SK-N-SH (cell line): Measurements from ENCODE around the gene ABCG5. TPM values are rescaled to one million over a fixed set of nuclear protein-coding genes. Genes with fewer than 3 reads are reported as not detected.

Experiments used
- CTCF ChIA-PET: fragments of 300-600, 350-600 bp; formaldehyde crosslinking; extraction: SDS; loops from one replicate; lab custom pipeline; 2021; lab: Yijun Ruan, JAX
- POLR2A ChIA-PET: fragments of 350-600 bp; sonication (Branson Sonifier 250); formaldehyde crosslinking; extraction: SDS; loops from one replicate; lab custom pipeline; 2020; ENCODE audit warnings: antibody characterized with exemption, inconsistent platforms; lab: Yijun Ruan, JAX
- DNase-seq: peaks from one replicate; pipeline ENCODE4 v3.0.0; 2012
- H2AFZ ChIP-seq: fragments of 200-600 bp; sonication (generic); 2 replicates; pipeline ENCODE4 v1.8.1; 2016; ENCODE audit warnings: antibody characterized with exemption, mild to moderate bottlenecking, low read depth
- H3F3A ChIP-seq: fragments of 200-600 bp; sonication (generic); replicated peaks from 2 replicates; pipeline ENCODE3; 2016; ENCODE audit warnings: antibody characterized with exemption, mild to moderate bottlenecking; ENCODE audit not compliant: insufficient read depth
- H3K27ac ChIP-seq, 2 experiments: fragments of 200-500 bp in 1 of 2; fragments of 200-600 bp in 1 of 2; sonication (Bioruptor generic) in 1 of 2; sonication (generic), shearing (Covaris generic) in 1 of 2; 2 replicates each; pipeline versions ENCODE4 v1.5.1 to v1.6.1; 2014 to 2016; ENCODE audit warnings: low read depth in 2 of 2, inconsistent platforms in 1 of 2, low read length in 1 of 2, mild to moderate bottlenecking in 1 of 2, mixed read lengths in 1 of 2
- H3K27me3 ChIP-seq: fragments of 200-600 bp; sonication (generic), shearing (Covaris generic); 2 replicates; pipeline ENCODE4 v1.6.1; 2016; ENCODE audit warnings: mixed run types; ENCODE audit not compliant: insufficient read depth
- H3K36me3 ChIP-seq, 2 experiments: fragments of 200-500 bp in 1 of 2; fragments of 200-600 bp in 1 of 2; sonication (Bioruptor generic) in 1 of 2; sonication (generic) in 1 of 2; replicated peaks in 1 of 2; 2 replicates each; pipeline versions ENCODE3 to v1.5.1; 2014 to 2016; ENCODE audit warnings: low read length in 1 of 2, mild to moderate bottlenecking in 1 of 2; ENCODE audit not compliant: insufficient read depth in 2 of 2, control insufficient read depth in 1 of 2
- H3K4me1 ChIP-seq, 2 experiments: fragments of 200-500 bp in 1 of 2; fragments of 200-600 bp in 1 of 2; sonication (Bioruptor generic) in 1 of 2; sonication (generic), shearing (Covaris generic) in 1 of 2; 2 replicates each; pipeline versions ENCODE4 v1.5.1 to v1.6.1; 2014 to 2016; ENCODE audit warnings: low read depth in 1 of 2, low read length in 1 of 2, mixed run types in 1 of 2; ENCODE audit not compliant: insufficient read depth in 2 of 2, control insufficient read depth in 1 of 2
- H3K4me2 ChIP-seq: fragments of 200-600 bp; sonication (generic), shearing (Covaris generic); 2 replicates; pipeline ENCODE4 v1.6.1; 2017; ENCODE audit warnings: mixed run types
- H3K4me3 ChIP-seq, 2 experiments: fragments of 200-500 bp in 1 of 2; fragments of 200-600 bp in 1 of 2; sonication (Bioruptor generic) in 1 of 2; sonication (generic), shearing (Covaris generic) in 1 of 2; 2 replicates each; pipeline versions ENCODE4 v1.5.1 to v1.8.1; 2014 to 2016; ENCODE audit warnings: low read depth in 2 of 2, inconsistent platforms in 1 of 2, low read length in 1 of 2, mild to moderate bottlenecking in 1 of 2, mixed read lengths in 1 of 2, moderate library complexity in 1 of 2
- H3K79me2 ChIP-seq: fragments of 200-600 bp; sonication (generic); 2 replicates; pipeline ENCODE4 v1.8.1; 2017; ENCODE audit warnings: mild to moderate bottlenecking; ENCODE audit not compliant: insufficient read depth
- H3K9ac ChIP-seq: fragments of 200-600 bp; sonication (generic); 2 replicates; pipeline ENCODE4 v1.6.1; 2017; ENCODE audit warnings: mixed run types
- H3K9me2 ChIP-seq: fragments of 200-600 bp; sonication (generic); 2 replicates; pipeline ENCODE4 v1.6.1; 2017; ENCODE audit warnings: mixed run types
- H3K9me3 ChIP-seq: fragments of 200-600 bp; sonication (generic); 2 replicates; pipeline ENCODE4 v1.6.1; 2017; ENCODE audit warnings: mixed run types, mild to moderate bottlenecking, moderate library complexity
- H4K20me1 ChIP-seq: fragments of 200-600 bp; sonication (generic); 2 replicates; pipeline ENCODE4 v1.6.1; 2017; ENCODE audit warnings: mild to moderate bottlenecking, mixed run types; ENCODE audit not compliant: insufficient read depth
- ELF1 ChIP-seq: IDR thresholded peaks from 2 replicates; pipeline ENCODE4 v1.4.0; 2012
- FOXJ3 ChIP-seq: sonication (generic); formaldehyde crosslinking; IDR thresholded peaks from 2 replicates; pipeline ENCODE4 v1.5.1; 2020; ENCODE audit warnings: mild to moderate bottlenecking, missing genetic modification reagents
- GABPA ChIP-seq: IDR thresholded peaks from 2 replicates; pipeline ENCODE4 v1.4.0; 2012; ENCODE audit warnings: low read depth, mild to moderate bottlenecking
- MEF2A ChIP-seq: IDR thresholded peaks from 2 replicates; pipeline ENCODE4 v1.4.0; 2012; ENCODE audit warnings: low read depth, borderline replicate concordance
- RAD21 ChIP-seq: IDR thresholded peaks from 2 replicates; pipeline ENCODE4 v1.6.1; 2012; ENCODE audit warnings: mild to moderate bottlenecking, low read length
- RCOR1 ChIP-seq: fragments of 150-350 bp; IDR thresholded peaks from 2 replicates; pipeline ENCODE4 v1.6.1; 2017; ENCODE audit warnings: antibody characterized with exemption, low read length
- USF2 ChIP-seq: fragments of 150-350 bp; IDR thresholded peaks from 2 replicates; pipeline ENCODE4 v1.6.1; 2017; ENCODE audit warnings: antibody characterized with exemption, low read length, low read depth, borderline replicate concordance
- WGBS: methylation state at CpG from one replicate; pipeline ENCODE4 v1.1.6; 2017; ENCODE audit warnings: low lambda C conversion rate; 5-methylcytosine and 5-hydroxymethylcytosine counted together
- polyA plus RNA-seq, 3 experiments: library from polyadenylated mRNA; depleted of rRNA; stranded (reverse); fragments of >200 nt; gene quantifications; 2 replicates each; pipeline ENCODE4 v1.2.3, GENCODE V29; 2012
- TF ChIP-seq, protein P1 (sequence below): IDR thresholded peaks from 2 replicates; pipeline ENCODE4 v1.4.0; 2012; ENCODE audit warnings: low read depth, borderline replicate concordance

The ABCG5 gene
- polyA plus RNA-seq, 1 of the 3 experiments (the other 2 are of a cell fraction) = not detected

DNA sequence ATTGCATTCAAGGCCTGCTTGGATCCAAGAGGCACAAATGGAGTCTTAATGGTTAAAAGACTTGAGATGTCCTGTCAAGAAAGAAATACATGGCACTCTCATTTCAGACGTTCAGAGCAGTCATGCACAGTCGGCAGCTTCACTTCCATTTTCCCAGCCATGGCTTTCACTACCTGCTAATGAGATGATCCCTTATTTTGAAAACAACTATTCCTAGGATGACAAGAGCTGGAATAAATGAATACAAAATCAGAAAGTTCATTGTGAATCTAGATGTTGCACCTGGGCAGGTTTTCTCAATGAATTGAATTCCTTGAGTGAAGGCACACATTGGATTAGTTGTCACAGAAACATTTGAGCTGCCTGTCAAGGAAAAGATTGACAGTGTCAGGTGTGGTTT, 25.7 kb downstream of the ABCG5 start:
- Histone ChIP-seq H3K9me2 (no peaks in the 10 kb centered on the region), H4K20me1 (no peaks in the 10 kb centered on the region), H2AFZ (no peak overlapping the region), H3K27ac (no peak overlapping the region), H3K36me3 (peaks cover 5 to 22% of the 10 kb centered on the region in 2 experiments), H3K4me1 (peaks cover 0 to 4% of the 10 kb centered on the region in 2 experiments; a peak in 2 of 4 replicates), H3K79me2 (no peaks in the 10 kb centered on the region), H3K9ac (no peak overlapping the region), H3F3A (no peaks in the 10 kb centered on the region), H3K4me2 (no peak overlapping the region), H3K27me3 (no peaks in the 10 kb centered on the region), H3K4me3 (no peak overlapping the region), H3K9me3 (no peaks in the 10 kb centered on the region)
- DNase-seq = no peak
- WGBS = 86% methylated on average over 2 of the region's 2 CpGs
- CTCF ChIA-PET = no interaction called here
- TF ChIP-seq GABPA (no peak), USF2 (no peak), FOXJ3 (CRISPR knock-in tag) (no peak), MEF2A (no peak), ELF1 (no peak)
- TF ChIP-seq, protein P1, sequence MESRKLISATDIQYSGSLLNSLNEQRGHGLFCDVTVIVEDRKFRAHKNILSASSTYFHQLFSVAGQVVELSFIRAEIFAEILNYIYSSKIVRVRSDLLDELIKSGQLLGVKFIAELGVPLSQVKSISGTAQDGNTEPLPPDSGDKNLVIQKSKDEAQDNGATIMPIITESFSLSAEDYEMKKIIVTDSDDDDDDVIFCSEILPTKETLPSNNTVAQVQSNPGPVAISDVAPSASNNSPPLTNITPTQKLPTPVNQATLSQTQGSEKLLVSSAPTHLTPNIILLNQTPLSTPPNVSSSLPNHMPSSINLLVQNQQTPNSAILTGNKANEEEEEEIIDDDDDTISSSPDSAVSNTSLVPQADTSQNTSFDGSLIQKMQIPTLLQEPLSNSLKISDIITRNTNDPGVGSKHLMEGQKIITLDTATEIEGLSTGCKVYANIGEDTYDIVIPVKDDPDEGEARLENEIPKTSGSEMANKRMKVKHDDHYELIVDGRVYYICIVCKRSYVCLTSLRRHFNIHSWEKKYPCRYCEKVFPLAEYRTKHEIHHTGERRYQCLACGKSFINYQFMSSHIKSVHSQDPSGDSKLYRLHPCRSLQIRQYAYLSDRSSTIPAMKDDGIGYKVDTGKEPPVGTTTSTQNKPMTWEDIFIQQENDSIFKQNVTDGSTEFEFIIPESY = no peak
- POLR2A ChIA-PET = no interaction called here

- no peaks in the 10 kb centered on the region for H3F3A ChIP-seq
- H3K27me3 ChIP-seq = no peaks in the 10 kb centered on the region
- TF ChIP-seq RAD21 (no peak), RCOR1 (no peak), USF2 (no peak)
- H3K27ac ChIP-seq = no peak overlapping the region
- peaks cover 8 to 22% of the 10 kb centered on the region in 2 experiments for H3K36me3 ChIP-seq
- no peaks in the 10 kb centered on the region for H3K9me2 ChIP-seq
- no peak for DNase-seq
- POLR2A ChIA-PET = no interaction called here
- H3K79me2 ChIP-seq = no peaks in the 10 kb centered on the region
- H3K9ac ChIP-seq = no peak overlapping the region
- no peaks in the 10 kb centered on the region for H3K9me3 ChIP-seq
- peaks cover 0 to 4% of the 10 kb centered on the region in 2 experiments; a peak in 2 of 4 replicates for H3K4me1 ChIP-seq
- CTCF ChIA-PET = no interaction called here
- no peaks in the 10 kb centered on the region for H4K20me1 ChIP-seq
- 67% methylated on average over 2 of the region's 2 CpGs for WGBS
- no peak overlapping the region for H3K4me3 ChIP-seq
- H2AFZ ChIP-seq = no peak overlapping the region
- H3K4me2 ChIP-seq = no peak overlapping the region
These were observed 26.6 kb downstream of the ABCG5 start for GRCh38 chr2:43812006-43812405.
